ENCODE results near the gene RAB11FIP4. TPM values are rescaled to one million over a fixed set of nuclear protein-coding genes. Genes with fewer than 3 reads are reported as not detected.

RAB11FIP4 gene
- total RNA-seq, 1 experiment from 2014 or later: 10.8 TPM

DNA sequence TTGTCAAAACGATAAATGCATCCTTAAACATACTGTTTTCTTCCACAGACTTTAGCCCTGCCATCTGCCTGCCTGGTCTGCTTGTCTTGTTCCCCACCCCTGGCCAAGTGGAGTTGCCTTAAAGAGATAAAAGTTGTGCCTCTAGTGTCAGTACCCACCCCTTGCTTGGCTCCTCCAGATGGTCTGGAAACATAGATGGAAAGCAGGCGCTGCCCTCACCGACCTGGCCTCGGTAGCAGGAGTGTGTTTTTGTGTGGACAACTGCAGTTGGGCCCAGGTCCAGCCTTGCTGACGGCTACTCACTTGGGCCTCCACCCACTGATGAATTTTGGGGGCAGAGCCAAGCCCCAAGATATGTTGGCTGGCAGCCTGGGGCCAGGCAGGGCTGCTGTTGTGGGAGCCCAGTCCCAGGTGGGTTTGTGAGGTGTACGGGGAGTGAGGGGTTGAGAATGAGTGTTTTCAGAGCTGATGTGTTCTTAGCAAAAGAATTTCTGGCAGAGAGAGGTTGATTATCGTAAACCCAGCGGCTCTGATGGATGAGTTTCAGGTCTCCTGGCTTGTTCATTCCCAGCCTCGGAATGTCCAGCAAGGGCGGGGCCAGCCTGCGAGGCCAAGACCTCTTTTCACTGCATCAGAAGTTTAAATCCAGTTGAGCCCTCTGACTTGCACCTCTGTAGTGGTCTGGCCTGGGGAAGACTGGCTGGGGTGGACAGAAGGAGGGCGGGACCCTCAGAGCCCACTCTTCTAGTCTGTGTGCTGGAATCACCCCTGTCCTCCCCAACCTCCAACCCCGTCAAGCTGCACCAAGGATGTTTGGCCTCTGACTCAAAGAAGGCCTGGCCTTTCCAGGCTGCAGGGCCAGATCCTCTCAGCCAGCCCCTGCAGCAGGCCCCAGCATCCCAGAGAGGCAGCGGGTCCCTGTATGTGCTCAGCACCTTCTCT lies 179.7 kb downstream of the RAB11FIP4 start:
- no peak overlapping the region for H3K4me3 ChIP-seq (ENCODE audit: low read depth in 2 of 2, low read length in 2 of 2)
- H3K4me1 ChIP-seq (ENCODE audit: control insufficient read depth, insufficient read depth, low read length): peaks cover 80% of the 10 kb centered on the region
- BruUV-seq (replicated peaks): no TSS peak
- H3K27ac ChIP-seq (ENCODE audit: low read length): peak overlapping the region; percentile 34
- intact Hi-C loops (cut with micrococcal nuclease; ENCODE audit: unreplicated experiment) (no loop called here), in situ Hi-C loops (cut with HindIII; ENCODE audit: low pct_unique_long_range_greater_than_20kb, low sequenced_read_pairs) (no loop called here)
- ChIA-PET CTCF (no interaction called here), POLR2A (no interaction called here)
- TF ChIP-seq TCF7L2 (IDR thresholded peaks at IDR 0.05; ENCODE audit: low read depth, low read length): no peak
- TF ChIP-seq, protein P1, sequence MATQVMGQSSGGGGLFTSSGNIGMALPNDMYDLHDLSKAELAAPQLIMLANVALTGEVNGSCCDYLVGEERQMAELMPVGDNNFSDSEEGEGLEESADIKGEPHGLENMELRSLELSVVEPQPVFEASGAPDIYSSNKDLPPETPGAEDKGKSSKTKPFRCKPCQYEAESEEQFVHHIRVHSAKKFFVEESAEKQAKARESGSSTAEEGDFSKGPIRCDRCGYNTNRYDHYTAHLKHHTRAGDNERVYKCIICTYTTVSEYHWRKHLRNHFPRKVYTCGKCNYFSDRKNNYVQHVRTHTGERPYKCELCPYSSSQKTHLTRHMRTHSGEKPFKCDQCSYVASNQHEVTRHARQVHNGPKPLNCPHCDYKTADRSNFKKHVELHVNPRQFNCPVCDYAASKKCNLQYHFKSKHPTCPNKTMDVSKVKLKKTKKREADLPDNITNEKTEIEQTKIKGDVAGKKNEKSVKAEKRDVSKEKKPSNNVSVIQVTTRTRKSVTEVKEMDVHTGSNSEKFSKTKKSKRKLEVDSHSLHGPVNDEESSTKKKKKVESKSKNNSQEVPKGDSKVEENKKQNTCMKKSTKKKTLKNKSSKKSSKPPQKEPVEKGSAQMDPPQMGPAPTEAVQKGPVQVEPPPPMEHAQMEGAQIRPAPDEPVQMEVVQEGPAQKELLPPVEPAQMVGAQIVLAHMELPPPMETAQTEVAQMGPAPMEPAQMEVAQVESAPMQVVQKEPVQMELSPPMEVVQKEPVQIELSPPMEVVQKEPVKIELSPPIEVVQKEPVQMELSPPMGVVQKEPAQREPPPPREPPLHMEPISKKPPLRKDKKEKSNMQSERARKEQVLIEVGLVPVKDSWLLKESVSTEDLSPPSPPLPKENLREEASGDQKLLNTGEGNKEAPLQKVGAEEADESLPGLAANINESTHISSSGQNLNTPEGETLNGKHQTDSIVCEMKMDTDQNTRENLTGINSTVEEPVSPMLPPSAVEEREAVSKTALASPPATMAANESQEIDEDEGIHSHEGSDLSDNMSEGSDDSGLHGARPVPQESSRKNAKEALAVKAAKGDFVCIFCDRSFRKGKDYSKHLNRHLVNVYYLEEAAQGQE (IDR thresholded peaks at IDR 0.05; ENCODE audit: insufficient read depth in 1 of 2, low read depth in 2 of 2, low read length in 1 of 2): no peak
- TF ChIP-seq SIN3A (IDR thresholded peaks at IDR 0.05; ENCODE audit: borderline replicate concordance, insufficient read depth, low read depth, low read length): no peak
- TF ChIP-seq, protein P2, sequence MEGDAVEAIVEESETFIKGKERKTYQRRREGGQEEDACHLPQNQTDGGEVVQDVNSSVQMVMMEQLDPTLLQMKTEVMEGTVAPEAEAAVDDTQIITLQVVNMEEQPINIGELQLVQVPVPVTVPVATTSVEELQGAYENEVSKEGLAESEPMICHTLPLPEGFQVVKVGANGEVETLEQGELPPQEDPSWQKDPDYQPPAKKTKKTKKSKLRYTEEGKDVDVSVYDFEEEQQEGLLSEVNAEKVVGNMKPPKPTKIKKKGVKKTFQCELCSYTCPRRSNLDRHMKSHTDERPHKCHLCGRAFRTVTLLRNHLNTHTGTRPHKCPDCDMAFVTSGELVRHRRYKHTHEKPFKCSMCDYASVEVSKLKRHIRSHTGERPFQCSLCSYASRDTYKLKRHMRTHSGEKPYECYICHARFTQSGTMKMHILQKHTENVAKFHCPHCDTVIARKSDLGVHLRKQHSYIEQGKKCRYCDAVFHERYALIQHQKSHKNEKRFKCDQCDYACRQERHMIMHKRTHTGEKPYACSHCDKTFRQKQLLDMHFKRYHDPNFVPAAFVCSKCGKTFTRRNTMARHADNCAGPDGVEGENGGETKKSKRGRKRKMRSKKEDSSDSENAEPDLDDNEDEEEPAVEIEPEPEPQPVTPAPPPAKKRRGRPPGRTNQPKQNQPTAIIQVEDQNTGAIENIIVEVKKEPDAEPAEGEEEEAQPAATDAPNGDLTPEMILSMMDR (IDR thresholded peaks at IDR 0.05): no peak
- no peak for TF ChIP-seq POLR2AphosphoS5 (IDR thresholded peaks at IDR 0.05; ENCODE audit: low read depth, low read length)
- DNase-seq (ENCODE audit: low read depth, low spot score): no peak
- H3K36me3 ChIP-seq (ENCODE audit: control insufficient read depth, insufficient read depth, low read length): no peaks in the 10 kb centered on the region
- H3K9me3 ChIP-seq (ENCODE audit: control insufficient read depth, insufficient read depth, low read depth, low read length): no peaks in the 10 kb centered on the region
- no peaks in the 10 kb centered on the region for H3K27me3 ChIP-seq (ENCODE audit: control insufficient read depth, insufficient read depth, low read length)
- peak; percentile 62 for ATAC-seq

DNA sequence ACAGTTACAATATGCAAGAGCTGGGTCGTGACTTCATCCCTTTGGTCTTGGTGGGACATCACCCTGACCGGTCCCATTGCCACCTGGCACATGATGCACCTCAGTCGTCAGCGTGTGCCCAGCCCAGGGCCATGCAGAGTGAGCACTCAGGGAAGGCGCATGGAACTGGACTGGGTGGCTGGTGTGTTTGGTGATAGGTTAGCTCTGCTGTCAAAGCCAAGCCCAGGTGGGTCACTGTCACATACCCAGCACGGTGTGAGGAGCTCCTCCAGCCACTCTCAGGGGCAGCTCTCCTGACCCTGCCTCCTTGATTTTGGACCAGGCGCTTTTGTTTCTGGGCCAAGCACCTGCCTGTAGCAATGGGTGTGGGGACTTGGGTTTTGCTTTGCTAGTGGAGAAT lies 180.9 kb downstream of the RAB11FIP4 start:
- ChIA-PET POLR2A (no interaction called here), CTCF (no interaction called here)
- H3K4me3 ChIP-seq (ENCODE audit: low read depth in 2 of 2, low read length in 2 of 2): no peak overlapping the region
- BruUV-seq (replicated peaks): no TSS peak
- no peaks in the 10 kb centered on the region for H3K27me3 ChIP-seq (ENCODE audit: control insufficient read depth, insufficient read depth, low read length)
- peak overlapping the region; percentile 34 for H3K27ac ChIP-seq (ENCODE audit: low read length)
- H3K4me1 ChIP-seq (ENCODE audit: control insufficient read depth, insufficient read depth, low read length): peaks cover 75% of the 10 kb centered on the region
- in situ Hi-C loops (cut with HindIII; ENCODE audit: low pct_unique_long_range_greater_than_20kb, low sequenced_read_pairs): no loop called here
- TF ChIP-seq, protein P1 (IDR thresholded peaks at IDR 0.05; ENCODE audit: insufficient read depth in 1 of 2, low read depth in 2 of 2, low read length in 1 of 2): no peak
- TF ChIP-seq TCF7L2 (IDR thresholded peaks at IDR 0.05; ENCODE audit: low read depth, low read length) (no peak), POLR2AphosphoS5 (IDR thresholded peaks at IDR 0.05; ENCODE audit: low read depth, low read length) (no peak)
- TF ChIP-seq, protein P2 (IDR thresholded peaks at IDR 0.05): no peak
- no peak for ATAC-seq
- no peaks in the 10 kb centered on the region for H3K9me3 ChIP-seq (ENCODE audit: control insufficient read depth, insufficient read depth, low read depth, low read length)
- intact Hi-C loops (cut with micrococcal nuclease; ENCODE audit: unreplicated experiment): no loop called here
- H3K36me3 ChIP-seq (ENCODE audit: control insufficient read depth, insufficient read depth, low read length): no peaks in the 10 kb centered on the region
- DNase-seq (ENCODE audit: low read depth, low spot score): no peak
